GM13976 (cell line): Measurements from ENCODE around the gene KDM4C.

ENCODE experiments used
- DNase-seq: peaks from one replicate; pipeline ENCODE4 v3.0.0; 2012; ENCODE audit warnings: low spot score
- CTCF ChIP-seq: IDR thresholded peaks from 2 replicates; pipeline ENCODE4 v1.5.1; 2012; ENCODE audit warnings: borderline replicate concordance, mild to moderate bottlenecking; ENCODE audit not compliant: insufficient read depth; ENCODE audit errors: extremely low read depth, missing control alignments, control extremely low read depth
- in situ Hi-C: fragments of 300-500 bp; cut with MboI; formaldehyde crosslinking; loops from one replicate; pipeline ENCODE4 v1.12.0; 2022; ENCODE audit warnings: low sequenced_read_pairs, mixed read lengths, inconsistent platforms; ENCODE audit not compliant: unreplicated experiment

The KDM4C gene

GRCh38 chr9:6901180-6901579, 143.4 kb downstream of the KDM4C start:
- DNase-seq = no peak
- TF ChIP-seq CTCF = no peak
- in situ Hi-C loops = loop anchor here (25.0 kb wide), 1 partner anchor 636 kb away; no protein-coding TSS in a partner anchor

- no peak for TF ChIP-seq CTCF
- no peak for DNase-seq
- in situ Hi-C loops = loop anchor here (25.0 kb wide), 1 partner anchor 635 kb away; no protein-coding TSS in a partner anchor
Observed at GRCh38 chr9:6902423-6902822, 144.7 kb downstream of the KDM4C start.

DNA sequence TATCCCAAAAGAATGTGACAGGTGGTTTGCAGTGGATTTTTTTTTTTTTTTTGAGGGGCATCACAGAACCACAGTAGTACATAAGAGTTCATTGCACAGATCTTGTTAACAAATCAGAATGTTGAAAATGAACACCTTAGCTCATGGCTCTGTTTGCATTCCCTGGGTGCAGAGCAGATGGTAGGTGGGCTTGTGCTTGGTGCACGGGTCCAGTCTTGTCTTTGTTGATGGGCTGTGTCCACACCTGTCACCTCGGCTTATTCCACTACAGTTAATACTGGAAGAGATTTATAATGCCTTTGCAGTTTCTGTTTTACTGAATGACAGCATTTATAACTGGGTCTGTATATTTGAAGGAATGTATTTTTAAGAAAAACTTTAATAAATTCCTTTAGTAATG, 146.6 kb downstream of the KDM4C start:
- no peak for TF ChIP-seq CTCF
- in situ Hi-C loops = loop anchor here (25.0 kb wide), 1 partner anchor 633 kb away; no protein-coding TSS in a partner anchor
- no peak for DNase-seq

DNA sequence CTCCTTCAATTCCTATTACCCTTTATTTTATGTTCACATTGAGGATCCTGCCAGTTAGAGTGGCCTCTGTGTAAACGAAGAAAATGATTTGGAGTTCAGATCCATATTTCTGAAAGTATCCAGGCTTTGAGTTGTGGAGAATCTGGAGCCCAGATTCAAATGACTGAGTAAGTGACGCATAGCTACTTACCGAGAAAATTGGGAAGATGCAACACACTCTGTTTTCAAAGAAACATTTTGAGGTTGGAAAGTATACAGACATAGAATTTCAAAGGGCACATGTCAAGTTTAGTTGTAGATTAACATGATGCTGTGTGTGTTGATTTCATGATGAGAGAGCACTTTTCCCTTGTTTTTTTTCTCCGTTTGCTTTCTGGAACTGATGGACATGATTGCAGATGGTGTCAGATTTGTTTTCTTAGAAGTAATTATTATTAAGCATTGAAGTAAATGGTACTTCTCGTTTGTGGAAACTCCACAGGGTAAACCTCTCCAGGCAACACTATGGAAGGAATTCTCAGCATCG, 148.1 kb downstream of the KDM4C start:
- no peak for TF ChIP-seq CTCF
- DNase-seq = no peak
- in situ Hi-C loops = loop anchor here (25.0 kb wide), 1 partner anchor 631 kb away; no protein-coding TSS in a partner anchor

DNA sequence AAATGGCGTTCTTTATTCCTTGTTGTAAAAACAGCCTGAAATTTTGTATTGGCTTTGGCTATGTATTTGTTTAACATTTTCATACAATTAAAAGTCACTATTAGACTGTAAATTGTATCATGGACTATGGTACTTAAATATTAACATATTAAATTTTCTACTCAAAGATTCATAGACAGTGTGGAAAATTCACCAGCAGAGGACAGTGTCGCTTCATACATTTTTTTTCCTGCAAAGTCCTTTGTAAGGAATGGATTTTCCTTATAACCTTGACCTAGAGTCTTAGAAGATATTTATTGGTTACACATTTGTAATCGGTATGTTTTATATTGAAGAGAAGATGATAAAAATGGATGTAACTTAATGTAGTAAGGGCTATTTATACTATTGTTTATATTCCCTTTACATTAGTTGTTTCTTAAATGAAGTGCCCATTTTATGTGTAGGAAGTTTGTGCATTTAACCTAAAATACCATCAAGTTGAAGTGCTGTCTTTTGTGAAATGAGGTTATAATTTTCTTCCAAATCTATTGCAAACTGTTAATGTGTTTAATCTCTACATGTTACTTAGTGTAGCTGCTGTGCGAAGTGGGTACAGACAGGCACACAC, 150.1 kb downstream of the KDM4C start:
- no peak for TF ChIP-seq CTCF
- DNase-seq = no peak
- in situ Hi-C loops = loop anchor here (25.0 kb wide), 1 partner anchor 629 kb away; no protein-coding TSS in a partner anchor

- in situ Hi-C loops = loop anchor here (25.0 kb wide), 1 partner anchor 628 kb away; no protein-coding TSS in a partner anchor
- DNase-seq = no peak
Observed at GRCh38 chr9:6909181-6909580, 151.4 kb downstream of the KDM4C start.

More at GRCh38 chr9:6909181-6909580, 151.4 kb downstream of the KDM4C start:
- TF ChIP-seq CTCF = no peak
